DMS114 treated with DMSO at 0.1 percent for 48 hours (cell line): ENCODE data around the gene DUS3L.

Experiments
- DNase-seq: peaks from one replicate; lab custom pipeline; 2025; ENCODE audit not compliant: unreplicated experiment; lab: John Stamatoyannopoulos, UW

DUS3L gene

DNA sequence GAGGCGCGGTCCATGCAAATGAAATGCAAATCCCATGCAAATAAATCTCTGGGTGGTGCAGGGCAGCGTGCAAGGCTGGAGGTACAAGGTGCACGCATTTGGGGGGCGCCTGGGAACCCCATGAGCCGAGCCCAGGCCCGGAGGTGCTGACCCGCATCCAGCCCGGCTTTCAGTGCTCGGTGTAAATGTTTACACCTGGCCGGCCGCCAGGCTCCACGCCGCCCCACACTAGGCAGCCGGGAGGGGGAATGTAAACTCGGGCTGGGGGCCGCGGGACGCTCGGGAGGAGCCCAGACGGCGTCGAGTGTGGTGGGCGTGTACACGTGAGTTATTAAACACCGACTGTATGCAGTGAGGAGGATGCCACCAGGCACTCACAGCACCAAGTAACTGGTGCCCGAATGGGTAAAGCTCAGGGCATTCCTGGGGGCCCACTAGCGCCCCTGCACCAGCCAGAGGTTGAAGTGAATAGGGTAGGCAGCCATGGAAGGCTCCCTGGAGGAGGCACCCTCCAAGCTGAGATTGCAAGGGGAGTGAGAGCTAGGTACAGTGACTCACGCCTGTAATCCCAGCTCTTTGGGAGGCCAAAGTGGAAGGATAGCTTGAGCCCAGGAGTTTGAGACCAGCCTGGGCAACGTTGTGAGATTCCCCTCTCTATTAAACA, 31.4 kb upstream of the DUS3L start:
- no peak for DNase-seq

DNA sequence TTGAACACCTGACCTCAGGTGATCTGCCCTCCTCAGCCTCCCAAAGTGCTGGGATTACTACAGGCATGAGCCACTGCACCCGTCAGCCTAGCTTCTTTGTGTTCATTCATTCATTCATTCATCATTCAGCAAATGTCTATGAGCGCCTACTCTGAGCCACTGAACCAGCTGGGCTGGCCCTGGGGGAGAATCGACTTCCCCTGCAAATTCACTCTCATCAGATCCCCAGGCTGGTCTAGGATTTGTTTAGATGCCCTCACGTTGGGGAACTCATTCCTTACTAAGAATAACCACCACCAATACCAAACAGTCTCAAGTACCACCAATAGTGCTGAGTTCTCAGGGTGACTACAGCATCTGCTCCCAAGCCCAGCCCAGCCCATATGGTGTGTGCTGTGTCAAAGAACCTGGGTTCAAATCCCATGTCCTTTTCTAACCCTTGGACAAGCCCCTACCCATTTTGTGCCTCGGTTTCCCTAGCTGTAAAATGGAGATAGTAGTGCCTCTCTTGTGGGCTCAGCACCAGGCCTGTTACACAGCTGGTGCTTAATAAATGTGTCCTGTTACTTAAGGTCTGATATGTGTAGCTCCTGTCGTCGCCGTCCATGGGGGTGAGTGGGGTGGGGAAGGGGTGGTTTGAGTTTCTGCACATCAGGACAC, 30.7 kb upstream of the DUS3L start:
- DNase-seq, result no peak

DNA sequence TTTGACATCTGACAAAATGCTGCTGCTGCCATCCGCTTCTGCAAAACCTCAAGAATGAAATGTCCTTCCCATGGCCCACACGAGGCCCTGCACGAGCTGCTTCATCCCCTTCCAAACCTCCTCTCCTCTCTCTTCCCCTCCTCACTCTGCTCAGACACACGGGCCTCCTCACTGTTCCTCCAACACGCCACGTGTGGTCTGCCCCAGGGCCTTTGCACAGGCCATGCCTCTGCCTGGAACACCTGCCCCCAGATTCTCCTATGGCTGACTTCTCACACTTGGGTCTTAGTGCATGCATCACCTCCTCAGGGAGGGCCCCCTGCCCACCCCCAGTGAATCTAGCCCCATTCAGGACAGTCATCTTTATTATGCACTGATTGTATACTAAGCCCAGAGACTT, 29.8 kb upstream of the DUS3L start:
- no peak for DNase-seq

DNA sequence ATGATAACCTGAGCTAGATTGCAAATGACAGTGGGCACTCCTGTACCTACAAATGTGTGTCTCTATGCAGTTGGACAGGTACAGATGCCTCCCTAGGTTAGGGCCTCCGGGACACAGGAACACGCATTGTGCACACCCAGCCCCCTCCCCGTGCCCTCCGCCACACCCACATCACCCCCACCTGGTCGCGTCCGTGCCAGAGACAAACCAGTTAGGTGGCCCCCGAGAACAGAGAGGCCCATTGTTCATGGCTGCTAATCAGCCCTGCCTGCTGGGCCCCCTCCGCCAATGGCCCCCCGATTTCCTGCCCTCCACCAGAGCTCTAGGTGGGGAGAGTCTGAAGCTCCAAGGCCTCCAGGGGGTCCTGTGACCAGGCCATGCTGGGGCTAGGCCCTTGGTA, 27.6 kb upstream of the DUS3L start:
- no peak for DNase-seq

DNA sequence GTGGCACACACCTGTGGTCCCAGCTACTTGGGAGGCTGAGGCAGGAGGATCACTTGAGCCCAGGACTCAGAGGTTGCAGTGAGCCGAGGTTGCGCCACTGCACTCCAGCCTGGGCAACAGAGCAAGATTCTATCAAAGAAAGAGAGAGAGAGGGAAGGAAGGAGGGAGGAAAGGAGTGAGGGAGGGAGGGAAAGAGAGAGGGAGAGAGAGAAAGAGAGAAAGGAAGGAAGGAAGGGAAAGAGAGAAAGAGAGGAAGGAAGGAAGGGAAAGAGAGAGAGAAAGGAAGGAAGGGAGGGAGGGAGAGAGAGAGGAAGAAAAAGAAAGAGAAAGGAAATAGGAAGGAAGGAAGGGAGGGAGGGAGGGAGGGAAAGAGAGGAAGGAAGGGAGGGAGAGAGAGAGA, 26.3 kb upstream of the DUS3L start:
- no peak for DNase-seq

DNA sequence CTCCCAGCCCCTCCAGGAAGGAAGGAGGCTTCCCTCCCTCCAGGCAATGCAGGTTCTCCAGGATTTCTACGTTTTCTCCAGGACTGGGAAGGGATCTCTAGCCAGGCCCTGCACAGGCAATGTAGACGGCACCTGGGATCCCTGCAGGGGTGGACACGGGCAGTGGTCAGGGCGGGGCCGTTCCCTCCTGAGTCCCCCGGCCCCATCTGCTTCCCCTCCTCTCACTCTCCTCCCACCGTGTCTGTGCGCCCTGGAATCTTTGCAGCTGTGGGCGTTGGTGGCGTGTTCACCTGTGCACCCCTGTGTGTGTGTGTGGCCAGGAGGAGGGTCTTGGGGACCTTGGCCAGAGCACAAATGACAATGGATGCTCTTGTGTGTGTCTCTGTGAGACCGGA, 23.9 kb upstream of the DUS3L start:
- DNase-seq, result no peak

DNA sequence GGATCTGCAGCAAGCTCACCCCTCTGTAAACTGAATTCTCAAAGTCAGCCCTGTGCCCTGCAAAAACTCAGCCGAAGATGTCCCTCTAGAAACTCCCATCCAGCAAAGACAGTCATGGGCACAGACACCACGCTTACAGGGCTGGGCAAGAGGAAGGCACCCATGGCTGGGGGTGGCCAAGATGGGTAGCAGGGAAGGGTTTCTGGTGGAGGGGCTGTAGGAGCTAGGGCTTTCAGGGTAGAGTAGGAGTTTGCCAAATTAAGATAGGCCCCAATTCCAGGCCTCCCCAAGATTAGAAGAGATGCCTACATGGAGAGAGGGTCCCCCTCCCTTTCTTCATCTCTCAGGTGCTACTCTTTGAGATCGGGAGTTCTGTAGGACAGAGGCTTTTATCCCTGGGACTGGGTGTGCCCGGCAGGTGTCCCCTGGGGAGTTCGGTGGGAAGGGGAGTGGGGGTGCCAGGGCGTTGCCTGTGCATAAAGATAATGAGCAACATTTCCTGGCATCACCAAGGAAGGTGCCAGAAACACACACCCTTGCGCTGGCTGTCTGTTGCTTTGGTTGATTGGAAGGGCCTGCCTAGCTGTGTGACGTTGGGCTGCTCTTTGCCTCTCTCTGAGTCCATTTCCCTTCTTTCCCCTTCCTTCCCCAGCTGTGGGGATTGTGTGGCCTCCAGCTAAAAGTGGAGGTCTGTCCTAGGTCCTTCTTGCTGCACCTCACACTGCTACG, 23.3 kb upstream of the DUS3L start:
- no peak for DNase-seq

DNA sequence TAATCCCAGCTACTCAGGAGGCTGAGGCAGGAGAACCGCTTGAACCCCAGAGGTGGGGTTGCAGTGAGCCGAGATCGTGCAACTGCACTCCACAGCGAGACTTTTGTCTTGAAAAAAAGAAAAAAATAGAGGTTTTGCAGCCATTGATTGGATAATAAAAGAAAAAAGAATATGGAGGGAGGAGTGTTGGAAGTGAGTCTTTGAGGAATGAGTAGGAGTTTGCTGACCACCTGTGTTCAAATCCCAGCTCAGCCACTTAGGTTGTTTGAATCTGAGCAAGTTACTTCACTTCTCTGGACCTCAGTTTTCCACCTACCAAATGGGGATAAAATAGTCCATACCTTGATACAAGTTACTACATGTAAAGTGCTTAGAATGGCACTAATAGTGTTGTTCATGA, 20.2 kb upstream of the DUS3L start:
- no peak for DNase-seq

DNA sequence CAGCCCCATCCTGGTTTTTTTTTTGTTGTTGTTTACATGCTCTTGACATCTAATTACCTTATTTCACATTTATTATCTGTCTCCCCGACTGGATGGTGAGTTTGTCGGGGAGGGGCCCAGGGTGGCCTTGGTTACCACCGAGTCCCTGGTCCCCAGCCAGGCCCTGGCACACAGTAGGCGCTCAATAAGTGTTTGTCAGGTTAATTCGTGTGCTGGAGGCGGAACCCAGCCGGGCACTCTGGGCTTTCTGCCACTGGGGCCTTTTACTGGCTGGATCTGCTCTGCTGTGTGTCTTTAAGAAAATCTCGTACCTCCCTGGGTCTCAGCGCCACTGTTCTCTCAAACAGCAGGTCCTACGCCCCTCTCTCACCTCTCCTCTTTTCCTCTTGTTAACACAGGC, 18.5 kb upstream of the DUS3L start:
- no peak for DNase-seq

DNA sequence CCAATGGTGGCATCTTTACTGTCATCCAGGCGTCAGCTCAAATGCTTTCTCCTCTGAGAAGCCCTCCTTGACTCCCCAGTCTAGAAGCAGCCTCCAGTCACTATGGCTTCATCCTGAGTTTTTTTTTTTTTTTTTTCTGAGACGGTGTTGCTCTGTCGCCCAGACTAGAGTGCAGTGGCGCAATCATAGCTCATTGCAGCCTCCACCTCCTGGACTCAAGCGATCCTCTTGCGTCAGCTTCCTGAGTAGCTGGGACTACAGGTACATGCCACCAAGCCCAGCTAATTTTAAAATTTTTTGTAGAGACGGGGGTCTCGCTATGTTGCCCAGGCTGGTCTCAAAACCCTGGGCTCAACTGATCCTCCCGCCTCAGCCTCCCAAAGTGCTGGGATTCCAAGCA, 18.1 kb upstream of the DUS3L start:
- DNase-seq, result no peak

DNA sequence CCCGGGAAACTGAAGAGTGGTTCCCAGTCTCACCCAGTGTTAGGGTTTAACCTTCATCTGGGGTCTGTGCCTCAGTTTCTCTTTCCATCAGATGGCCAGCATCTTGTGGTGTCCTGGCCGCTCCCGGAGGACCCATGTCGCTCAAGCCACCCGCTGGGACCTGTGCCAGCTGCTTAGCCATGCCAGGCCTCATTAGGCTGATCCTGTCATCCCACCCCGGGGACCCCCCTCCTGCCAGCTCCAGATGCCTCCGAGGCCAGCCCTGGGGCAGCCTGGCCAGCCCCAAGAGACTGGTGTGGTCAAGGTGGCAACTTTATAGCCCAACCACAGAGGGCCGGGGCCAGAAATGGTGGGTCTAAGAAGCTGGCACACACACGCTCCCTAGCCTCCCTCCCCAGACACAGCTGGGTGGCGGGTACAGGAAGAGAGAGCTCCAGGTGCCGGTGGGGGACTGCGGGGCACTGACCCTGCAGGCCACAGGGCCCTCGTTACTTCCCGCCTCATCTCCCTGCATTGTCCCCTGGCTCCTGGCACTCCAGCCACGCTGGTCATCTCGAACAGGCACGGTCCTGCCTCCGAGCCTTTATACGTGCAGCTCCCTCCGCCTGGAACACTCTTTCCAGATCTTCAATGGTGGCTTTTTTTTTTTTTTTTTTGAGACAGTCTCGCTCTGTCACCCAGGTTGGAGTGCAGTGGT, 17.3 kb upstream of the DUS3L start:
- no peak for DNase-seq

DNA sequence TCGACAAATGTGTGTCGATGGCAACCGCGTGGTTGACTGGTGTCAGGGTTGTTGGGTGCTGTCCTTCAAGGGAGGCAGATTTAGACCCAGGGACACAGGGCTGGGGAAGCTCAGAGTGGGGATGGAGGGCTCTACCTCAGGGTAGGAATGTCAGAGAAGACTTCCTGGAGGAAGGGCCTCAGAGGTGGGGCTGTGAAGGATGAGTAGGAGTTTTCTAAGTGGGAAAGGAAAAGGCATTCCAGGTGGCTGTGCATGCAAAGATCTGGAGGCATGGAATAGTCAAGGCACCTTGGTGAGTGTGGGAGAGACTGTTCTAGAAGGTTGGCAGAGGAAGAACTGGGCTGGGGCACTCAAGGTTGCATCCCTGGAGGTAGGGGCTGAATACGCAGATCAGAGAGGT, 15.9 kb upstream of the DUS3L start:
- DNase-seq, result no peak

DNA sequence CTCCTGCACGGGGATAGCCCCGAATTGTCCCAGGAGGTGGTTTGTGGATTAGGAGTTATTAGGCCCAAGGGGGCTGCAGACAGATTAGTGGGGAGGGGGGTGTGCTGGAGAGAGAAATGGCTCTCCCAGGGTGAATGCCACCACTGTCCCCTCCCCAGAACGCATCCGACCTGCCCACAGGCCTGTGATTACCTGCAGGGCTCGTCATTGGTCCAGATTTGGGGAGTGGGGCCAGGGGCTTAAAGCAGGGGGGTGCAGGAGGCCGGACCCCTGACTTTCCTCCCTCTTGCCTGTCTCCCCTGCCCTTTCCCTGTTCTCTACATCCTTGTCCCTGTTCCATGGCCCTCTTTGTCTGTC, 15.1 kb upstream of the DUS3L start:
- DNase-seq, result no peak

DNA sequence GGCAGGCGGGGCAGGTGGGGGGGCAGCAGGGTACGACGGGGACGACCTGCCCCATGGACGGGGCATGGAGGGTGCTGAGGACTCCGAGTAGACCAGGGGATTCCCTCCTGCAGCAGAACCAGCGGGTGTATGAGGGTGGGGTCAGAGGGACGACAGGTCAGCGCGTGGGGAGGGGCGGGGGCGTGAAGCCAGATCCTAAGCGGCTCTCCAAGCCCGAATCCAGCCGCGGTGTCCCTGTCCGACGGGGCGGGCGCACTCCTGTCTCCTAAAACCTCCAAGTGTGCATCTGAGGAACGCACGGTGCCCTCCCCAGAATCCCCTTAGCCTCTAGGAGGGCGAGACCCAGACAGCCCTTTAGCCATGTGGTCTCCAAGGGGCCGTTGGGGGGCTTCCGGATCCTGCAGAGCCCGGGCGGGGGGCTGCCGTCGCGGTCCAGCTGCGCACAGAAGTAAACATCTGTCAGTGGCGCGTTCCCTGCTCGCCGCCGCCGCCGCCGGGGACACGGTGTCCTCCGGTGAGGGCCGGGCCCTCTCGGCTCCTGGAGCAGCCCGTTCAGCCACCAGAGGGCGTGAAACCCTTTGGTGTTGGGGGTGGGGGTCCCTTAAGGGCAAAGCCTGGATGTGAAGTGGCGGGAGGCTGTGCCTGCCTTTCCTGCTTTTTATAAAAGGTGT, 14.6 kb upstream of the DUS3L start:
- DNase-seq, result peak; percentile 36

DNA sequence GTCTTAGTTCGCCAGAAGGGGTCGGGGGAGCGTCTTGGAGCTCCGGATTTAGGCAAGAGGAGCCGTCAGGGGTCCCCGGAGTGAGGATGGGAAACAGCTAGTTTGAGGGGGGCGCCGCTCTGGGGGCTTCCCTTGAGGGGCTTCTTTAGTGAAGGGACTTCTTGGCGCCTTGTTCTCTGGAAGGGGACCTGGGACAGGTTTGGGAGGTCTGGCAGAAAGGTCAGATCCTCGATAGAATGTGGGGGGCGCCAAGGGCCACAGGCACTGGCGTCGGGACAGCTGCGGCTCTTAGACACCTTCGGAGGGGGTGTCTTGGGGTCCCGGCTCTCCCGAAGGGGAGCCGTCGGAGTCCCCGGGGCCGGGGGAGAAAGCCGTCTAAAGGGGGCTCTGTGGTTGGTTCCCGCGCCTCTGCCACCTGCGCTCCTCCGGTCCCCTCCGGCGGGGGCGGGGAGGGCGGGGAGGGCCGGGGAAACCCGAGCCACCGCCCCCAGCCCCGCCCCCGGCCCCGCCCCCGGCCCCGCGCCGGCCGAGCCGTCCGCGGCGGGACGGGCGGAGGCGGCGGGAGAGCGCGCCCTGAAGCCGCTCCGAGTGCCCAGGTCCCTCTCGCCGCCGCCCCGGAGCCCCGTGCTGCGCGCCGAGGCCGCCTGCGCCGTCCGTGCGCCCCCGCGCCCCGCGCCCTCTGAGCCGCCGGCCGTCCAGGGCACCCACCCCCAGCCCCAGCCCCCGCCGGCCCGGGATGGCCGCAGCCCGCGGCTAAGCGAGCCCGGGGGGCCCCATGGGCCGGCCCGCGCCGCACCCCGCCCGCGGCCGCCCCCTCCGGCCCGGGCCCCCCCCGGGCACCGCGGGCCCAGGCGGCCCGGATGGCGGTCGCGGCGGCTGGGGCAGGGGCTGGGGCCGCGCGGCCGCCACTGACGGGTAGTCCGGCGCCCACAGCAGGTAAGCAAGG, 13.8 kb upstream of the DUS3L start, which contains the start of gene NRTN:
NRTN (plus strand) TSS at position 552 of the 946 bp plus-strand sequence. CDS start 19,099 bp downstream, outside the sequence.
- DNase-seq, result no peak

DNA sequence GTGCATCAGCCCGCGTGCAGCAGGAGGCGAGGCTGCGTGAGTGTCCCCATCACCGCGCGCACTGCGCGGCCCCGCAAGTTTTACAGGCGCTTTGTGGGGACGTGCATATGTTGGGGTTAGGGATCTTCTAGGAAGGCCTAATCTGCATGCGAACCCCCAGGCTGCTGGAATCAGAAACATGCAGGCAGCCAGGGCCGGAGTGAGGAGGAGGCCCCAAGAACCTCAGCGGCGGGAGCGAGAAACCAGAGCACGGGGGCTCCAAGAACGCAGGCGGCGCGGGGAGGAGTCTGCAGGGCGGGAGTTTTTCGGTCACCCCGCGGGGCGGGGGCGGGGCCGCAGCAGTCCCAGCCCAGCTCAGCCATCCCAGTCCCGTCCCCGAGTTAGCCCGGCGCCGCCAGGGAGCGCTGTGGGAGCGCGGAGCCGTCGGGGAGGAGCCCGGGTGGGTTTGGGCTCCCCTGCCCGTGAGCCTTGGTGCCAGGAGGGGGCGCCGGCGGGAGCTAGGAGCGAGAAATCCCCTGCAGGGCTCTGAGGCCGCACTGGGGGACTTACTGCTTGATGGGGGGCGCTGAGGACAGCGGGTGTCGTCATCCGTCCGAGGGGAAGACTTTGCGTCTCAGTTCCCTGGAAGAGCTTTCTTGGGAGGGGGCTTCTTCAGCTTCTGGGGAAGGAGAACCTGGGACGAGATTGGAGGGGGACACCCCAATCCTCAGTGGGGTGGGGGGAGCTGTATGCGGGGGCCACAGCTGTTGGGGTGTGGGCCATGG, 13.0 kb upstream of the DUS3L start:
- DNase-seq, result peak; percentile 72

DNA sequence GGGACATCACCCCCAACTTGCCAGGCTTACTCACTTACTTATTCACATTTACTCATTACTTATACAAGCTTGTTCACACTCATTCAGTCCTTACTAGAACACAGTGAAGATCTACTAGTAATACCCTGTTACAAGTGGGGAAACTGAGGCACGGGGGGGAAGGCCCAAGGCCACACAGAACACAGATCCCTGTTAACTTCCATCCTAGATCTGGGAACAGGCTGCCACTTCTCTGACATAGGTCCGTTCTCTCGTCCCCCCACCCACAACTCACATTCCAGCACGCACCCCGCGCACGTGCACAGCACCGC, 12.4 kb upstream of the DUS3L start:
- DNase-seq, result no peak

DNA sequence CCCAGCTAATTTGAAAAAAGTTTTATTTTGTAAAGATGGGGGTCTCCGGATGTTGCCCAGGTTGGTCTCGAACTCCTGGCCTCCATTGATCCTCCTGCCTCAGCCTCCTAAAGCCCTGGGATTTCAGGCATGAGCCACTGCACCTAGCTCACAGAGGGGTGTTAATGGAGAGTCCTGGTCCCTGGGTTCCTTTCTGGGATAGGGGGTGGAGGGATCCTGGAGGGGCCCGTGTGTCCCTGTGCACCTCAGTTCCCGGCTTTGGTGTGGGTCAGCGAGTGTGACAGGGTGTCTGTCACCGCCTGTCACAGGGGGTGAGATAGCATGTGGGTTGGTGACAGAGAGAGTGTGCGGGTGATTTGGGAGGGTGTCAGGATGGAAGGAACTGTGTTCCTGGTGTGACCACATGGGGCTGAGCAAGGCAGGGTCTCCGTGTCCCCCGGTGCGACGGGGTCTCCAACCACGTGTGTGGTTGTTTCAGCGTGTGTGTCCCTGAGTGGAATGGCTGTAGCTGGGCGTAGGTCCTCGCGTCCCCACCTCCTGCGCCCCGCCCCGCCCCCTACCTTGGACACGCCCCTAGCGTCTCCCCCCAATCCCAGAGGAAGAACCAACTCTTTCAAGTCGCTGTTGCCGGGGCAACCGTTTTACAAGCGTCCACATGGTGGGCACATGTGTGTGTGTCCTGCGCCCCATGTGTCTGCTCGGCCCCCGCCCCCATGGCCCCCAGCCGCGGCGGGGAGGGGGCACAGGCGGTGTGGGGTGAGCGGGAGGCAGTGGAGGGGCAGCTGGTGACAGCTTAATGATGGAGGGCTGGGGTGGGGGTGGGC, 11.0 kb upstream of the DUS3L start:
- DNase-seq, result no peak
